Naive B cell (primary cell): Measurements from ENCODE around the gene CDRT4. TPM values are rescaled to one million over a fixed set of nuclear protein-coding genes. Genes with fewer than 3 reads are reported as not detected.

ENCODE experiments used
- ATAC-seq, 2 donors: fragments of 150-1000 bp; cut with Tn5 transposase; 2 replicates each; pipeline ENCODE4 v1.10.0; 2021; ENCODE audit warnings: low read depth in 2 of 2, mild to moderate bottlenecking in 2 of 2, moderate library complexity in 2 of 2
- DNase-seq: peaks from one replicate; pipeline ENCODE4 v3.0.0; 2022
- H3K27ac Mint-ChIP-seq, 6 donors: one replicate each; pipeline ENCODE4 v1.8.0; 2020 to 2022; ENCODE audit warnings: mild to moderate bottlenecking in 6 of 6, mixed read lengths in 6 of 6, moderate library complexity in 5 of 6, inconsistent platforms in 2 of 6
- H3K27me3 Mint-ChIP-seq, 3 donors: one replicate each; pipeline ENCODE4 v1.8.0; 2021 to 2022; ENCODE audit warnings: mixed read lengths in 3 of 3, mild to moderate bottlenecking in 1 of 3
- H3K36me3 Mint-ChIP-seq, 2 donors: one replicate each; pipeline ENCODE4 v1.8.0; 2020 to 2022; ENCODE audit warnings: mixed read lengths in 2 of 2, inconsistent platforms in 1 of 2, mild to moderate bottlenecking in 1 of 2
- H3K4me1 Mint-ChIP-seq, 3 donors: one replicate each; pipeline ENCODE4 v1.8.0; 2020 to 2022; ENCODE audit warnings: mixed read lengths in 3 of 3, inconsistent platforms in 1 of 3, mild to moderate bottlenecking in 1 of 3, moderate library complexity in 1 of 3
- H3K4me3 Mint-ChIP-seq, 8 donors: one replicate each; pipeline ENCODE4 v1.8.0; 2020 to 2022; ENCODE audit warnings: mild to moderate bottlenecking in 8 of 8, mixed read lengths in 8 of 8, moderate library complexity in 8 of 8, inconsistent platforms in 2 of 8
- H3K9me3 Mint-ChIP-seq, 7 donors: one replicate each; pipeline ENCODE4 v1.8.0; 2020 to 2022; ENCODE audit warnings: mixed read lengths in 7 of 7, mild to moderate bottlenecking in 5 of 7, inconsistent platforms in 2 of 7, moderate library complexity in 1 of 7
- polyA plus RNA-seq, 6 donors: library from polyadenylated mRNA; unstranded; fragments of 300-500 nt; fragmentation: Illumina TruSeq; gene quantifications; one replicate each; pipeline ENCODE4 v1.2.3, GENCODE V29; 2021; ENCODE audit warnings: low read depth in 6 of 6

CDRT4 gene
- polyA plus RNA-seq, 6 donors from 2014 or later, result 0.37 to 1.7 TPM; not detected in 4

GRCh38 chr17:15431196-15431595 lies 36.2 kb downstream of the CDRT4 start:
- Mint-ChIP-seq H3K36me3 (peaks cover 6 to 10% of the 10 kb centered on the region in 2 donors), H3K4me1 (no peaks in the 10 kb centered on the region), H3K27me3 (peaks cover 4 to 18% (median 5%) of the 10 kb centered on the region in 3 donors), H3K4me3 (no peak overlapping the region), H3K9me3 (peaks cover 2 to 13% (median 10%) of the 10 kb centered on the region in 7 donors), H3K27ac (peak overlapping the region in 1 of 6 donors; percentile 35)
- ATAC-seq (no peak), DNase-seq (no peak)

GRCh38 chr17:15424521-15424920 lies 42.9 kb downstream of the CDRT4 start:
- H3K36me3 Mint-ChIP-seq, result peaks cover 6 to 7% of the 10 kb centered on the region in 2 donors
- H3K4me3 Mint-ChIP-seq, result no peak overlapping the region
- H3K9me3 Mint-ChIP-seq, result peaks cover 0 to 13% (median 5%) of the 10 kb centered on the region in 7 donors
- no peak overlapping the region for H3K27ac Mint-ChIP-seq
- DNase-seq (no peak), ATAC-seq (no peak)
- peaks cover 4 to 27% (median 22%) of the 10 kb centered on the region in 3 donors for H3K27me3 Mint-ChIP-seq
- no peaks in the 10 kb centered on the region for H3K4me1 Mint-ChIP-seq

GRCh38 chr17:15422392-15422965 lies 44.9 kb downstream of the CDRT4 start:
- no peak for ATAC-seq
- Mint-ChIP-seq H3K36me3 (peaks cover 0 to 6% of the 10 kb centered on the region in 2 donors), H3K27ac (no peak overlapping the region), H3K4me3 (no peak overlapping the region), H3K27me3 (peaks cover 4 to 25% (median 15%) of the 10 kb centered on the region in 3 donors), H3K4me1 (no peaks in the 10 kb centered on the region), H3K9me3 (peaks cover 0 to 8% (median 4%) of the 10 kb centered on the region in 7 donors)
- no peak for DNase-seq

GRCh38 chr17:15418781-15419180 lies 48.6 kb downstream of the CDRT4 start:
- Mint-ChIP-seq H3K27ac (no peak overlapping the region), H3K9me3 (peaks cover 0 to 3% (median 0%) of the 10 kb centered on the region in 7 donors), H3K4me1 (no peaks in the 10 kb centered on the region), H3K36me3 (no peaks in the 10 kb centered on the region), H3K4me3 (no peak overlapping the region), H3K27me3 (peaks cover 0 to 25% (median 15%) of the 10 kb centered on the region in 3 donors)
- ATAC-seq (no peak), DNase-seq (no peak)

GRCh38 chr17:15414532-15415306 lies 52.7 kb downstream of the CDRT4 start:
- DNase-seq (no peak), ATAC-seq (no peak)
- no peaks in the 10 kb centered on the region for H3K36me3 Mint-ChIP-seq
- no peaks in the 10 kb centered on the region for H3K9me3 Mint-ChIP-seq
- peaks cover 0 to 6% (median 5%) of the 10 kb centered on the region in 3 donors for H3K4me1 Mint-ChIP-seq
- H3K4me3 Mint-ChIP-seq, result no peak overlapping the region
- H3K27ac Mint-ChIP-seq, result no peak overlapping the region
- H3K27me3 Mint-ChIP-seq, result no peaks in the 10 kb centered on the region

GRCh38 chr17:15413101-15413771 lies 54.2 kb downstream of the CDRT4 start:
- Mint-ChIP-seq H3K27ac (no peak overlapping the region), H3K9me3 (no peaks in the 10 kb centered on the region), H3K36me3 (no peaks in the 10 kb centered on the region), H3K4me3 (no peak overlapping the region), H3K4me1 (peaks cover 0 to 6% (median 5%) of the 10 kb centered on the region in 3 donors), H3K27me3 (no peaks in the 10 kb centered on the region)
- ATAC-seq (no peak), DNase-seq (no peak)

GRCh38 chr17:15412606-15413005 lies 54.8 kb downstream of the CDRT4 start:
- ATAC-seq, result no peak
- H3K9me3 Mint-ChIP-seq, result no peaks in the 10 kb centered on the region
- no peak overlapping the region for H3K27ac Mint-ChIP-seq
- no peak overlapping the region for H3K4me3 Mint-ChIP-seq
- peaks cover 0 to 6% (median 5%) of the 10 kb centered on the region in 3 donors for H3K4me1 Mint-ChIP-seq
- H3K27me3 Mint-ChIP-seq, result no peaks in the 10 kb centered on the region
- no peaks in the 10 kb centered on the region for H3K36me3 Mint-ChIP-seq
- DNase-seq, result no peak

- no peak for ATAC-seq
- no peaks in the 10 kb centered on the region for H3K27me3 Mint-ChIP-seq
- H3K4me1 Mint-ChIP-seq, result peaks cover 0 to 6% (median 5%) of the 10 kb centered on the region in 3 donors
- H3K9me3 Mint-ChIP-seq, result no peaks in the 10 kb centered on the region
- no peak overlapping the region for H3K27ac Mint-ChIP-seq
- no peak for DNase-seq
- H3K4me3 Mint-ChIP-seq, result no peak overlapping the region
- no peaks in the 10 kb centered on the region for H3K36me3 Mint-ChIP-seq
Measured at GRCh38 chr17:15411384-15412198, 55.8 kb downstream of the CDRT4 start.

GRCh38 chr17:15409721-15410250 lies 57.6 kb downstream of the CDRT4 start:
- H3K4me3 Mint-ChIP-seq, result no peak overlapping the region
- peaks cover 0 to 6% (median 5%) of the 10 kb centered on the region in 3 donors for H3K4me1 Mint-ChIP-seq
- no peak overlapping the region for H3K27ac Mint-ChIP-seq
- ATAC-seq (no peak), DNase-seq (no peak)
- H3K27me3 Mint-ChIP-seq, result no peaks in the 10 kb centered on the region
- no peaks in the 10 kb centered on the region for H3K36me3 Mint-ChIP-seq
- no peaks in the 10 kb centered on the region for H3K9me3 Mint-ChIP-seq

GRCh38 chr17:15408803-15409202 lies 58.6 kb downstream of the CDRT4 start:
- Mint-ChIP-seq H3K9me3 (no peaks in the 10 kb centered on the region), H3K4me3 (no peak overlapping the region), H3K27me3 (peaks cover 0 to 5% (median 1%) of the 10 kb centered on the region in 3 donors), H3K36me3 (no peaks in the 10 kb centered on the region), H3K27ac (no peak overlapping the region), H3K4me1 (peaks cover 0 to 6% (median 5%) of the 10 kb centered on the region in 3 donors)
- ATAC-seq (no peak), DNase-seq (no peak)

GRCh38 chr17:15406081-15406480 lies 61.3 kb downstream of the CDRT4 start:
- ATAC-seq, result no peak
- H3K4me3 Mint-ChIP-seq, result no peak overlapping the region
- H3K27me3 Mint-ChIP-seq, result peaks cover 0 to 10% (median 5%) of the 10 kb centered on the region in 3 donors
- no peak overlapping the region for H3K27ac Mint-ChIP-seq
- DNase-seq, result no peak
- H3K9me3 Mint-ChIP-seq, result no peaks in the 10 kb centered on the region
- no peaks in the 10 kb centered on the region for H3K4me1 Mint-ChIP-seq
- no peaks in the 10 kb centered on the region for H3K36me3 Mint-ChIP-seq

- peak overlapping the region in 1 of 6 donors; percentile 24 for H3K27ac Mint-ChIP-seq
- H3K9me3 Mint-ChIP-seq, result no peaks in the 10 kb centered on the region
- H3K4me1 Mint-ChIP-seq, result no peaks in the 10 kb centered on the region
- DNase-seq, result no peak
- no peak for ATAC-seq
- no peaks in the 10 kb centered on the region for H3K36me3 Mint-ChIP-seq
- peaks cover 4 to 10% (median 5%) of the 10 kb centered on the region in 3 donors for H3K27me3 Mint-ChIP-seq
- no peak overlapping the region for H3K4me3 Mint-ChIP-seq
Measured at GRCh38 chr17:15405058-15405415, 62.4 kb downstream of the CDRT4 start.
